ENCODE results near the gene PLIN1.

Gene PLIN1

DNA sequence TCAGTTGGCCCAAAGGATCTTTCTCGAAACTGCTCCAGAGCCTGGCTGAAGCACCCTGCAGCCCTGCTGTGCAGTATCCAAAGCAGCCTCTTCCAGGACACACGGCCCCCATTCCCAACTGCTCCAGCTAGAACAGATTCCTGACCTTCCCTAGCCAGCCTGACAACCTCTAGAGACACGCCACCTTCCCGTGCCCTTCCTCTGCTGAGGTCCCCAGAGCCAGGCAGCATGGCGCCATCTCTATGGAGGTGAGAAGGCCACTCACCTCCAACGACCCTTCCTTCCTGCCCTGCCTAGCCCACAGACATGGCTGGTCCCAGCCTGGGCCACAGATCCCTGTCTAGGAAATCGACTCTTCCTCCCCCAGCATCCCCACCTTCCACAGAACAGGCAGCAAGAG is 27.0 kb downstream of the PLIN1 start:
- FAIRE-seq: no peak

GRCh38 chr15:89649716-89650115 is 29.5 kb downstream of the PLIN1 start:
- FAIRE-seq: no peak

DNA sequence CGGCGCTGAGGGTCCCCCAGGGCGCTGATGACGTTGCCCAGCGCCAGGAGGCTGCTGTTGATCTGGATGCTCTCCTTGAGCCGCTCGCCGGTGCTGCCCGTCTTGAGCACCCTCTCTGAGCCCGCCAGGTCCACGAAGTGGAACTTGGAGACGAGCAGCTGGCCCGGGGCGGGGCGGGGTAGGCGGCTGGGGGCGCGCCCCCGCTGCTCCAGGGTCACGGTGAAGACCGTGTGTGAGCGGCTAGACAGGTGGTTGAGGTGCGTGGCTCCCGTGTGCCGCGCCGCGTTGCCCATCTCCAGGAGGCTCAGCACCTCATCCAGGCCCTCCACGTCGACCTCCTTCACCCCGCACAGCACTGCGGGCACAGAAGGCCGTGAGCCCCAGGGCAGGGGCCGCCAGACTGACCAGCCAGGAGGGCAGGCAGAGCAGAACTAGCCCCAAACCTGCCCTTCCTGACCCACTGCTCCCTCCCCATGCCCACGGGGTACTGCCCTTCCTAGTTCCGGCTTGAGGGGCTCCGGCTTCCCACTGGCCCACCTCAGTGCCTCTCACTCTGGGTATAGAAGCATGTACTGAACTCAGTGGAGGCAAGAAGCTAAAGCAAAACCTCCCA is 30.0 kb downstream of the PLIN1 start:
- no peak for FAIRE-seq

DNA sequence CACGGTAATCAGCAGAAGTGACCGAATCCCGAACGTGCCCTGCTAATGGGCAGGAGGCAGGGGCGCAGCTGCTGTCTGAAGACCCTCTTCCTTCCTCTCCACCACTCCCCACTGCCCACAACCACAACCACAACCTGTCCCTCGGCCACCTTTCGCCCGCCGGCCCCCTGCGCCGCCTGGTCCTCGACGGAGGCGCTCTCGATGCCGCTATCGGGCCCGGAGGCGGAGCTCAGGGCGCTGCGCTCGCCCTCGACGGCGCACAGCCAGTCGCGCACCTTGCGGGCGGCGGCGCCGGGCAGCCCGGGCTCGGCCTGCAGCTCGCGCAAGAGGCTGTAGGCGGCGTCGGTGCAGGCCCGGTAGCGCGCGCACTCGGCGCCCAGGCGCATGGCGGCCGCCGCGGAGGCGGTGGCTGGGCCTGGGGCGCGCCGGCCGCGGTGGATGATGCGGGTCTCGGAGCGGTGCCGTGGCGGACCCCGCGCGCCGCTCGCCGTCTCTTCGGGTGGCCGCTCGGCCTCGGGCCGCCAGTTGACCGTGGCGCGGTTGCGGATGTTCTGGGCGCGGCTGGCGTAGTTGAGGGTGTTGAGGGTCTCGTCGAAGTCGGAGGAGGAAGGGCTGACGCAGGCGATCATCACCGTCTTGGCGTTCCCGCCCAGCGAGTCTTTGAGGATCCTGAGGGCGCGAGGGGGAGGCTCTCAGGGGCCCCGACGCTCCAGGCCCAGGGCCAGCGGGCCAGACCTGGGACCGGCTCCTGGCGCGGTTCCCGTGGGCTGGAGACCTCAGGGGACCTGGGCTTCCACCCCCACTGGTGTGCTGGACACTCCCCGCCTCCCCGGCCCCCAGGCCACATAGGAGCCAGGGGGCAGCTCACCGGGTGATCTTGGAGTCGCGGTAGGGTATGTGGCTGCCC is 30.8 kb downstream of the PLIN1 start:
- FAIRE-seq: no peak

- FAIRE-seq: no peak
Measured at GRCh38 chr15:89647191-89647851, 31.8 kb downstream of the PLIN1 start.

DNA sequence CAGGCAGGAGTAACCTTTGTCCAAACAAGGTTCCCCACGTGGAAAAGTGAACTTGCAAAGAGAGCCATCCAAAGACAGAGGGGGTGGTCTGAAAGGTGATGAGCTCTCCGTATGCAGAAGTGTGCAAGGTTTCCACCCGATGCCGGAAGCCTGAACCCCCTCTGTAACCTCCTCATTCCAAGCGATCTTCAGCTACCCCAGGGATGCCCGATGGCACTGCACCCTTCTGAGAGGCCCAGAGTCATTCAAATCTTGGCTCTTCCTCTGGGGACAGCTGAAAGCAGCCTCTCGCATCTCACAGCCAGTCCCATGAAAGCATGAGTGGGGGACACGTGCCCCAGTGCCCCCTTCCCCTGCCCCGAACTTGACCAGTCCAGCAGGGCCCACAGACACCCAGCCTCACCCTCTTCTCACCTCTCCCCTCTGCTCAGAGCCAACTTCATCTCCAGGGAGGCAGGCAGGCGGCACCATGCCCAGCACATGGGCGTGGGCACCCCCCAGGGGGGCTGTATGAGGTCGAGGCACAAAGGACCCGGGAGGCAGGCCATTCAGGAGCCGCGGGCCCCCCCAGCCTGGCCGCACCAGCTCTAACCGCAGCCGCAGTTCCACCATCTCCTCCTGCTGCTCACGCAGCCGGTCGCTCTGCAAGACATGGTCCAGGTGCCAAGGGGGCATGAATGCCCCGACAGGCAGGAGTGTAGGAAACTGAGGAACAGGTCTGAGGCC is 32.6 kb downstream of the PLIN1 start:
- no peak for FAIRE-seq

DNA sequence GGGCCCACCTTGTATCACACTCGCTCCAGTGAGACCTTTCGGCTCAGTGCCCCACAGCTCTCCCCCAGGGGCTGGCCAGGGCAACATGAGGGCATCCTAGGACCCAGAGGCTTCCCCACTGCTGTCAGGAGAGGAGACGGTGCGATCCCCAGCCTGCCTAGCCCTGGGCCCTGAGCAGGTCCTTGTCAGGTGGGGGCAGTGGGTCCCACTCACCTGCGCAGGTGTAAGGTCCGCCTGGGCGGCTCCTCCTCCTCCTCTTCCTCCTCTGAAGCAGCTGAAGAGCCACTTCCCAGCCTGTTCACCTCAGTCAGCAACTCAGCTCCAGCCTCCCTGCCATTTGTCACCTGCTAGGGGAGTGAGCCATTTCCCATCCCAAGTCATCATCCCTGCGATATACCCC is 33.5 kb downstream of the PLIN1 start:
- FAIRE-seq: no peak

GRCh38 chr15:89642106-89642505 is 37.1 kb downstream of the PLIN1 start:
- no peak for FAIRE-seq

GRCh38 chr15:89641053-89641452 is 38.1 kb downstream of the PLIN1 start:
- no peak for FAIRE-seq

GRCh38 chr15:89640245-89640644 is 38.9 kb downstream of the PLIN1 start:
- no peak for FAIRE-seq

GRCh38 chr15:89633585-89633984 is 45.6 kb downstream of the PLIN1 start:
- FAIRE-seq: no peak

DNA sequence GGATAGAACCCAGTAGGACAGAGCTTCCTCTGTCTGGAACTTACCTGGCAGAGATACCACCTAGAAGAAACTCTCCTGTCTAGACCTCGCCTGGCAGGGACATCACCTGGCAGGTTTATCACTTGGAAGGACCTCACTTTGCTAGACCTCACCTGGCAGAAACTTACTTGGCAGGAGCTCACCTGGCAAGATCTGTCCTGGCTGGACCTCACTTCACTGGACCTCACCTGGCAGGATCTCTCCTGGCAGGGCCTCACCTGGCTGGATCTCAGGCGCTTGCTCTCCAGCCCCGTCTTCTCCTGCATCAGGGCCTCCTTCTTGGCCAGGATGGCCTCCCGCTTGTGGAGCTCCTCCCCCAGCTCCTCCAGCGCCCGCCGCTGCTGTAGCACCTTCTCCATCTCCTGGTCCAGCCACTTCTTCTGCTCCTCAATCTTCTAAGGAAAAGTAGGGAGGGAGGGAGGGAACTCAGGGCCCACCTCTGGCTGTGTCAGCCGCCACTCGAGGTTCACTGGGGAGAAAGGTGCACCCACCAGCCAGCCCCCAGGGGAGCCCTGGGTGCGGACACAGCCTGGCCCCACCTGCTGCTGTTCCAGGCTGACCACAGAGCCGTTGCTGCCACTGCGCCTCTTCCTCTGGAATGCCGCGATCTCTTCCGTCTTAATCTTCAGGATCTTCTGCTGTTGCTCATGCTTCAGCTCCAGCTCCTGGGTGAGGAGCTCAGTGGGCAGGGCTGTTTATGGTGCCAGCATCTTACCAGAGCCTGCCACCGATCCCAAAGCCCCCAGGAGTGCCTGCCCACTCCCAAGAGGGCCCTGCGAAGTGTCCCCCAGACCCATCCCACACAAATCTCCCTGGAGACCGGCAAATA is 46.4 kb downstream of the PLIN1 start:
- FAIRE-seq: no peak

DNA sequence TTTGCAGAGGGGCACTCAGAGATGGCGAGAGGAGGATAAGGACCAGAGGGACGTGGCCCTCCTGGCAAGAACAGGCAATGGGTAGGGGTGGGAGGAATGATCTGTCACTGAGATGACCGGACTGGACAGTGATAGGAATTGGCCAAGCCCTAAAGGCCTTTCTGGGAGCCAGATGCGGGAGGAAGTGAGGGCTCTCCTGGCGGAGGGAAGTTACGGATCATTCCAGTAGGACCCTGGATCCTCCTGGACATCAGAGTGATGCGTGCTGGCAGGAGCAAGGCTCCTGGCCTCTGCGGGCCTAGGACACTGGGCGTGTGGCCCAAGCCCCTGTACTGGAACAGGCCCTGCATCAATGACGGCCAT is 47.3 kb downstream of the PLIN1 start:
- FAIRE-seq: no peak

- no peak for FAIRE-seq
Measured at GRCh38 chr15:89630974-89631901, 47.9 kb downstream of the PLIN1 start.

- FAIRE-seq: no peak
Measured at GRCh38 chr15:89630260-89630659, 48.9 kb downstream of the PLIN1 start.

DNA sequence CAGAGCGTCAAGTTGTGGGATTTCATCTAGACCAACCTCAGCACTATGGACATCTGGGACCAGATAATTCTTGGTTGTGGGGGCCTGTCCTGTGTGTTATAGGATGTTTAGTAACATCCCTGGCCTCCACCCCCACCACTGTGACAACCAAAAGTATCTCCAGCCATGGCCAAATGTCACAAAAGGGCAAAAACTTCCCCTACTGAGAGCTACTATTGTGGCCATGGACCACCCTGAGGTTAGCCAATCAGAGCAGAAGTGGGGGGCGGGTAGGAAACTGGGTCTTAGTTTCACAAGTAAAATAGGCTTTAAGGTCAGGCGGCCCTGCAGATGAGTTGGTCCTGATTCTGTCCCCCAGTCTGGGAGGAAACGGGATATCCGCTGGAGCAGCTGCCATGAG is 49.3 kb downstream of the PLIN1 start:
- no peak for FAIRE-seq

GRCh38 chr15:89628806-89629715 is 50.1 kb downstream of the PLIN1 start:
- no peak for FAIRE-seq

GRCh38 chr15:89628301-89628700 is 50.9 kb downstream of the PLIN1 start:
- FAIRE-seq: no peak

DNA sequence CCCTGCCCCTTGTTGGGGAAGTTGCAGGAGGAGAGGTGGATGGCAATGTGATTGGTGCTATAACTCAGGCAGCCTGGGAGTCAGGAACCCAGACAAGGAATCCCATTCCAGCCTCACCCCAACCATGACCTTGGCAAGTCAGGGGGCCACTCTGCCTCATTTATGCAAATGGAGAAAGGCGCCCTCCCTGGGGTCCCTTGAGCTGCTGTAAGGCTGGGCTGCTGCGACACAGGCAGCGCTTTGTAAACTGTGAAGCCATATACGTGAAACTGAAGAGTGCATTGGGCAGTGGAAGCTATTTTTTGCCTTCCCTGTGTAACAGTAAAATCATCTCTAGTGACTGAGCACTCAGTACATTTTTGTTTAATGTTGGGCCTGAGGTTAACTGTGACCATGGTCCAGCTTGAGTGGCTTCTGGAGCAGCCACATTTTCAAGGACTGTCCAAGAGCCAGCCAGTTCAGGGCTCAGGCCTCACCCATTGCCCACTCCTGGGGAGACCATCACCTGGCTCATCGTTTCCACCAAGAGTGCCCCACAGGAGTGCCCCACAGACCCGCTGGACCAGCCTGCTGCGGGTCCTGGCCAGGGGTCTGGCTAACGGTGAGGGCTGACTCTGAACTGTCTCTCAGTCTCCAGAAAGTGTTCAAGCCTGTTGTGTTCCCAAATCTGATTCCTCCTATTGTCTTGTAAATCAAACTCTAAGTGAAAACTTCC is 51.8 kb downstream of the PLIN1 start:
- no peak for FAIRE-seq

Data from colon (tissue), 2 donors.